Activated CD4-positive, alpha-beta T cell treated with anti-CD3 and anti-CD28 coated beads for 1 hour (primary cell): ENCODE results near the gene PCID2.
"Not testable (repeated sequence)": the region's sequence is repeated elsewhere in the genome, so short reads cannot be mapped to it uniquely, and the experiment has no call there.

ENCODE experiments used
- DNase-seq: peaks from one replicate; pipeline ENCODE4 v3.0.0-alpha.2; 2020

Gene PCID2

DNA sequence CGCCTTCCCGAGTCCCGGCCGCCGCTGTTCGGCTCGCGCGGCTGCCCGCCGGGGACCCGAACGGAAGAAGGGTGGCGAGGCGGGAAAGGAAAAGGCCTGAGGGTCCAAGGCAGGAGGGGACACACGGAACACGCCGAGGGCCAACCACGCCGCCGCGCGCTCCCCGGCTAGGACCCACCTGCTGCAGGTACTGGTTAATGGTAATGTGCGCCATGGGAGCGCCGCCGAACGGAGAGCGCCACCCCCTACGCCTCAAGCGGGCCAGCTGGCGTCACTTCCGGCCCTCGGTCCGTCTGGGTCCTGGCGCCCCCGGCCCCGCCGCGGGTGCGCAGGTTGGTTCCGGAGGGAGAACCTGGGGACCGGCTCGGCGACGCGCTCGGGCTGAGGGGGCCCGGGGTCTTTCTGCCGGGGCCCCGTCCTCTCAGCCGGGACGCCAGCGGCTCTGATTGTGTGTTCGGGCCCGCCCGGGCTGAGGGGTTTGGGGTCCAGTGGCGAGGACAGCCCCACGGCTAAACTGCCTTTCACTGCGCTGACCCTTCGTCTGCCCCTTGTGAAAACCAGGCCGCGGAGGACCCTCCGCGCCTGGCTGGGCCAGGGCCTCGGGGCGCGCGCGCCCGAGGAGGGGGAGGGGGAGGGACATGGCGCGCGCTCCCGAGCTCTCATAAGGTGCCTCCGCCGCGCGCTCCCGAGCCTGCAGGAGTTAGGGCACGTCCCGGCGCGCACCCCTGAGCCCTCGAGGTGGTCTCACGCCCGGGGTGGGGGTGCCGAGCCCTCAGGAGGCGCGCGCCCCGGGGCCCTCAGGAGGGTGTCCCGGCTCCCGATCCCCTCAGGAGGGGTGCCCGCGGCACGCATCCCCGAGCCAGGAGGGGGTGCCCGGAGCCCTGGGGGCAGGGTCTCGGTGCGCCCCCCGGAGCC is at the start of gene PCID2:
Gene PCID2 (minus strand): TSS at position 249 of the 915 bp plus-strand sequence. CDS start 35 bp downstream, at position 214.
- DNase-seq, result peak; percentile 89

GRCh38 chr13:113257908-113258307 is 49.4 kb upstream of the PCID2 start:
- not testable (repeated sequence) for DNase-seq

DNA sequence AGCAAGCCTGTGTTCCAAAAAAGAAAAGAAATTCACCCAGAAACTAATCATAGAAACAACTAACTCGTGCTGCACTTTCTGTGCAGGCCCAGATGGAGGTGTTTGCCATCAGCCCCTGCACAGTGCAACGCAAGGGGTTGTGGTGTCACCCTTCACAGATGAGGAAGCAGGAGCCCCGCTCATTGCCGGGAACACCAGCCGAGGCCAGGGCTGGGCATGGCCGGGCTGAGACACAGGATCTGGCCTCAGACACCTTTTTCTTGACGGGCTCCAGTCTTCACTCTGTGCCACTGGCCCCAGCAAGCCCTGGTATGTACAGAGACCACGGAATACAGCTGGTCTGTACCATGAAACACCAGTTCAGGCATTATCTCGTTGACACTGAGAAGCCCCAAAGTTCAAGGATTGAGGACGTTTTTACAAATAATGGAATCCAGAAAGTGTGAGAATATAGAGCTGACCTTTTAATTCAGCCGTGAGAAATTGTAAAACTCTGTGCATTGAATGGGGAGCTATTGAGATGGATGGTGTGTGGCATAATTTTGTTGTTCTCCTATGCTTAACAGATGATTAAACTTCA is 44.1 kb upstream of the PCID2 start:
- no peak for DNase-seq

GRCh38 chr13:113245849-113246796 is 37.7 kb upstream of the PCID2 start:
- no peak for DNase-seq

GRCh38 chr13:113243847-113244246 is 35.4 kb upstream of the PCID2 start:
- no peak for DNase-seq

GRCh38 chr13:113241623-113242022 is 33.2 kb upstream of the PCID2 start:
- not testable (repeated sequence) for DNase-seq

DNA sequence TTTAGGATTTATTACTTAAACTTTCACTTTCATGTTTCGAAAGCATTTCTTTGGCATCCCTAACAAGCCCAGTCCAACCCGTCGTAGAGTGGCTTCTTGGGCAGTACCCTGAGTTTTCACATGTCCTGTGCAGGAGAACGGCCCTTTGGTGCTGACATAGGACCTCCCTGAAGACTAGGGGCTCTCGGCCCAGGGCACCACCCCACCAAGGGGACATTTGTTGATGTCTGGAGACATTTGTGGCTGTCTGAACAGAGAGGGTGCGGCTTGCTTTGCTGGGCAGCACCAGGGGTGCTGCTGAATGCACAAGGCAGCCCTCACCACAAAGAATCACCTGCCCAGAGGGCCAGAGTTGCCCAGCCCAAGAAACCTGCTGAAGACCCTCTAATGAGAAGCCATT is 31.5 kb upstream of the PCID2 start:
- DNase-seq, result no peak

DNA sequence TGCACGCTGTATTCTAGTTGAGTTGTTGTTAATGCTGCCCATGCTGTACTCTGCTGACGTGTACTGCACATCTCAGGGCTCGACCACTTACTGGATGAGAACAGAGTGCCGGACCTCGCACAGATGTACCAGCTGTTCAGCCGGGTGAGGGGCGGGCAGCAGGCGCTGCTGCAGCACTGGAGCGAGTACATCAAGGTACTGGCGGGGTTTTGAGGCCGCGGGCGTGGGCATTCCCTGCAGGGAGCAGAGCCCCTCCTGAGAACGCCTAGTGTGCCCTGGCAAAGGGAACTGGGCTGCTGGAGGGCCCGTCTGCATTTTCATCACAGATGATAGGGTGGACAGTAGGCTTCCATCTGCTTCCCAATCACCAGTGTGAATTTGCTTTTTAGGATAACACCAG is 30.9 kb upstream of the PCID2 start:
- DNase-seq, result no peak

GRCh38 chr13:113238536-113238935 is 30.1 kb upstream of the PCID2 start:
- no peak for DNase-seq

DNA sequence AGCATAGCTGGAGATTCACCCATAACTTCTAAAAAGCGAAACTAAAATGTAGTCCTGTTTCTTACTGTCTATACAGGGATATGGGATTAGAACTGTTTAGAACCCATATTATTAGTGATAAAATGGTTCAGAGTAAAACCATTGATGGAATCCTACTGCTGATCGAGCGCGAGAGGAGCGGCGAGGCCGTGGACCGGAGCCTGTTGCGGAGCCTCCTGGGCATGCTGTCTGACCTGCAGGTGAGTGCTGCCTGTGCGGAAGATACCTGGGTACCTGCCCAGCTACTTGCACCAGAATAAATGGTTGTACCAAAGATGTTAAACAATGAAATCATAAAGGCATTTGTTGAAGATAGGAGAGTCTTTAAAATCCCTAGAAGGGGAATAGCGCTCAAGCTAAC is 24.6 kb upstream of the PCID2 start:
- DNase-seq, result no peak

GRCh38 chr13:113232208-113233003 is 23.9 kb upstream of the PCID2 start:
- no peak for DNase-seq

DNA sequence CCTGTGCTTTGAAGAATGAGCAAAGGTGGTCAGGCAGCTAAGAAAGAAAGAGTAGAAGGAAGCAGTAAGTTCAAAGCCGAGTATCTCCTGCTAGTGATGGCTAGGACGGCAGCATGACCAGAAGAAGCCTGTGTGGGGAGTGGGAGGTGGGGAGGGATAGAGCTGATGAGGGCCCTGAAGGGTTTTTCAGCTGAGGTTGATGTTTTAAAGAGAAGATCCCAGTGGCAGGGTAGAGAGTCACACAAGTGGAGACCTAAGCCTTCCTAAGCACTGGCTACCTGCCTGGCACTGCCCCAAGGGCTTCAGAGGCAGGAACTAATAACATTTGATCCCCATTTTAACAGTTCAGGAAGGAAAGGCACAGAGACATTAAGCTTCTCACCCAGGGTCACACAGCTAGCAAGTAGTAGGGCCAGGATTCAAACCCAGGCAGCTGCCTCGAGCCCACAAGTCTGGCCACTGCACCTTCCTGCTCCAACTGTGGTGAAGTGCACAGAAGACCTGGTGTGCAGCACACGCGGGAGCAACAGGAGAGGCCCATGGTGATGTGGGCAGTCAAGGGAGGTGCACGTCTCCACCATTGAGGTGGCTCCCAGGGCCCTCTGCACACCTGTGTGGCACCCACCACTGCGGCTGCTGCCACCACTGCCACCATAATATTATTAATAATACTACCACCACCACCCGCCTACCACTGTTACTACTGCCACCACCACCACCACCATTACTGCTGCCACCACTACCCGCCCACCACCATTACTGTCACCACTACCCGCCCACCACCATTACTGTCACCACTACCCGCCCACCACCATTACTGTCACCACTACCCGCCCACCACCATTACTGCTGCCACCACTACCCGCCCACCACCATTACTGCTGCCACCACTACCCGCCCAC is 23.1 kb upstream of the PCID2 start:
- no peak for DNase-seq

GRCh38 chr13:113229791-113230190 is 21.3 kb upstream of the PCID2 start:
- DNase-seq, result no peak

GRCh38 chr13:113229161-113229560 is 20.7 kb upstream of the PCID2 start:
- DNase-seq, result no peak

- no peak for DNase-seq
Observed at GRCh38 chr13:113226873-113227450, 18.5 kb upstream of the PCID2 start.

DNA sequence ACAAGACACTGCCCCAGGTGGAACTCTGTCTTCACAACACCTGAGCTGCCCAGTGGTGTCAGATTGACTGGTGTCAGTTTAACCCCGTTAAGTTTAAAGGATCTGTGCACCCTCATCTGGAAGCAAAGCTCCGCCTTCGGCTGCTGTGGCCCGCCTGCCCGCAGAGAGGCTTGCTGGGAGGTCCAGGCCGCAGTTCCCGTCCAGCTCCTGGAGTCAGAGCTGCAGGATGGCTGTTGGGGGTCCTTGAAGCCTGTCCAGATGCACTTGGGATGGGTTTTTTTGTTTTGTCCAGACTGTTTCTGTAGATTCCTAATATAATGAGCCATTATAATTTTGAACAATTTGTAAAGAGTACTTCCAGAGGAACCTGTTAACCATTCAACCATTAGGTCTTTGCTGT is 17.0 kb upstream of the PCID2 start:
- DNase-seq, result no peak

DNA sequence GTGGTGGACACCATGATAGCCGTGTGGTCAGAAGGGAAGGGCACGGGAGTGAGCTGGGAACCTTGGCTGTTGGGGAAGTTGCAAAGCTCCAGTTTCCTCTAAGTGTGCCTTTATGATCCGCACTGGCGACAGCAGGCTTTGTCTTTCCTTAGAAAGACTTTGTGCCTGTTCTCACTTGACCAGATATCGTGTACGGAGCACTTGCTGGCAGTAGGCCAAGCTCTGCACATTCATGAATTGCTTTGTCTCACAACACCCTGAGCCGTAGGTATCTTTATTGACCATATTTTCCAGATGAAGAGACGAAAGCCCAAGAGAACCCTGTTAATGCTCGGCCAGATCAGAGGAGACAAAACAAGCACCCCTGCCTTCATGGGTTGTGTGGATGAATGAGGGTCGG is 16.0 kb upstream of the PCID2 start:
- DNase-seq, result no peak

- DNase-seq, result no peak
Observed at GRCh38 chr13:113223070-113223469, 14.6 kb upstream of the PCID2 start.

DNA sequence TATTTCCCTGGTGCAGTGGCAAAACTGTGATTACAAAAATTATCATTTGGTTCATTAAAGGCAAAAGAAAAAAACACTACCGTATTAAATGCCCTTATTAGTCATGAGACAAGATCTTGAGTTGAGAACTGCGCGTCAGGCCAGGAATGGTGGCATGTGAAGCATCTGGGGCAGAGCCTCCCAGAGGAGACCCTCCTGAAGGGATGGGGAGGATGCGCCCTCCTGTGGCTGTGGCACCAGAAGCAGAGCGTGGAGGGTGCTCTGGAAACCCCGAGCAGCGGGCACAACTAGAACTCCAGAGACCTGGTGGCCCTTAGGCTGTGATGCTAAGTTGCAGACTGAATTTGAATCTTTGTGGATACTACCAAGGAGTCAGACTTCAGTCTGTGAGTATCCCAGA is 12.4 kb upstream of the PCID2 start:
- DNase-seq, result no peak

DNA sequence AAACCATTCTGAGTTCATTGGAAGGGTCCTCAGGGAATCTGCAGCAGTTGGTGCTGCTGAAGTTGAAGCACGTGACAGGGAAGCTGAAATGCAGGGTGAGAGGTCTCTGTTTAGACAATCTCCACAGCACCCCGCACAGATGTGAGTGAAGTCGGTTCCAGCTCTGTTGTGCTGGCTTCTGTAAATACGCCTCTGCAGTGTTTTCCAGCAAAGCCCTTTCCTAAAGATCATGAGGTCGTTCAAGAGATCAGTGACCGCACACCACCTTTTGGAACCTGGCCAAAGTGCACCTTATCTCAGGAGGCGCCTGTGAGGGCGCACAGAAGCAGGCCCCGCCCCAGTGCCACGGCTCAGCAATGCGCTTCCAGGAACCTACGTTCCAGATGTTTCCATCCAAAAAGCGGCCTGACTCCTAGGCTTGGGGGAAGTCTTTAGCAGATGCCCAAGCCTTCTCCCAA is 11.7 kb upstream of the PCID2 start:
- no peak for DNase-seq
